ENCODE results near the gene AGAP1.

DNA sequence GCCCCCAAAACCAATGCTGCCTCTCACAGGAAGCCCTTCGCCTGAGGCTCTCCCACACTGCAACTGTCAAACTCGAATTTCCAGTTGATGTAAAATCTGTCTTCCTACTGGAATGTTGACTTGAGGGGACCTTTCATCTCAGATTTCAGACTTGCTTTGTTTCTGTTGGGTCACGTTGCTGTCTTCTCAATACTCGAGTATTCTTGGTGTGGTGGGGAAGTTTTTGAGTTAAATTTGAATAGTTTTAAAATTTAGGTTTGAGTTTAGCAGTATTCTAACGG lies 50.8 kb downstream of the AGAP1 start:
- TF ChIP-seq, protein P1, sequence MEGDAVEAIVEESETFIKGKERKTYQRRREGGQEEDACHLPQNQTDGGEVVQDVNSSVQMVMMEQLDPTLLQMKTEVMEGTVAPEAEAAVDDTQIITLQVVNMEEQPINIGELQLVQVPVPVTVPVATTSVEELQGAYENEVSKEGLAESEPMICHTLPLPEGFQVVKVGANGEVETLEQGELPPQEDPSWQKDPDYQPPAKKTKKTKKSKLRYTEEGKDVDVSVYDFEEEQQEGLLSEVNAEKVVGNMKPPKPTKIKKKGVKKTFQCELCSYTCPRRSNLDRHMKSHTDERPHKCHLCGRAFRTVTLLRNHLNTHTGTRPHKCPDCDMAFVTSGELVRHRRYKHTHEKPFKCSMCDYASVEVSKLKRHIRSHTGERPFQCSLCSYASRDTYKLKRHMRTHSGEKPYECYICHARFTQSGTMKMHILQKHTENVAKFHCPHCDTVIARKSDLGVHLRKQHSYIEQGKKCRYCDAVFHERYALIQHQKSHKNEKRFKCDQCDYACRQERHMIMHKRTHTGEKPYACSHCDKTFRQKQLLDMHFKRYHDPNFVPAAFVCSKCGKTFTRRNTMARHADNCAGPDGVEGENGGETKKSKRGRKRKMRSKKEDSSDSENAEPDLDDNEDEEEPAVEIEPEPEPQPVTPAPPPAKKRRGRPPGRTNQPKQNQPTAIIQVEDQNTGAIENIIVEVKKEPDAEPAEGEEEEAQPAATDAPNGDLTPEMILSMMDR (IDR thresholded peaks at IDR 0.05): no peak
- no peak for TF ChIP-seq POLR2A (IDR thresholded peaks at IDR 0.05)

Data from right lobe of liver (tissue), 4 donors.